GDM1 (cell line): Measurements from ENCODE around the gene TTC7B.

Experiments used
- DNase-seq: peaks from one replicate; lab custom pipeline; 2025; lab: John Stamatoyannopoulos, UW

The TTC7B gene

GRCh38 chr14:90648421-90648820 is 167.8 kb downstream of the TTC7B start:
- no peak for DNase-seq

- no peak for DNase-seq
Observed at GRCh38 chr14:90647473-90648005, 168.7 kb downstream of the TTC7B start.

GRCh38 chr14:90645842-90646443 is 170.3 kb downstream of the TTC7B start:
- no peak for DNase-seq

GRCh38 chr14:90644882-90645281 is 171.3 kb downstream of the TTC7B start:
- DNase-seq: no peak

GRCh38 chr14:90643982-90644670 is 172.1 kb downstream of the TTC7B start:
- DNase-seq: no peak

GRCh38 chr14:90642244-90642717 is 173.9 kb downstream of the TTC7B start:
- DNase-seq: no peak

- DNase-seq: no peak
Observed at GRCh38 chr14:90641615-90642243, 174.5 kb downstream of the TTC7B start.

- DNase-seq: no peak
Observed at GRCh38 chr14:90641168-90641567, 175.1 kb downstream of the TTC7B start.

GRCh38 chr14:90639641-90640040 is 176.6 kb downstream of the TTC7B start:
- no peak for DNase-seq

- DNase-seq: no peak
Observed at GRCh38 chr14:90632871-90633270, 183.4 kb downstream of the TTC7B start.

- no peak for DNase-seq
Observed at GRCh38 chr14:90632451-90632850, 183.8 kb downstream of the TTC7B start.

GRCh38 chr14:90630171-90630806 is 185.9 kb downstream of the TTC7B start:
- no peak for DNase-seq

GRCh38 chr14:90629471-90629870 is 186.8 kb downstream of the TTC7B start:
- DNase-seq: no peak

- DNase-seq: no peak
Observed at GRCh38 chr14:90628825-90629224, 187.4 kb downstream of the TTC7B start.

GRCh38 chr14:90627478-90627877 is 188.8 kb downstream of the TTC7B start:
- DNase-seq: no peak

GRCh38 chr14:90626550-90626949 is 189.7 kb downstream of the TTC7B start:
- DNase-seq: no peak

GRCh38 chr14:90625445-90625844 is 190.8 kb downstream of the TTC7B start:
- no peak for DNase-seq

GRCh38 chr14:90624732-90625400 is 191.4 kb downstream of the TTC7B start:
- DNase-seq: no peak

GRCh38 chr14:90624227-90624626 is 192.0 kb downstream of the TTC7B start:
- no peak for DNase-seq

GRCh38 chr14:90621201-90621600 is 195.0 kb downstream of the TTC7B start:
- no peak for DNase-seq

GRCh38 chr14:90620568-90621077 is 195.6 kb downstream of the TTC7B start:
- DNase-seq: no peak

- DNase-seq: no peak
Observed at GRCh38 chr14:90619911-90620310, 196.3 kb downstream of the TTC7B start.
